GM13976 (cell line): ENCODE data around the gene PIAS1.
"Not testable (repeated sequence)": the region's sequence is repeated elsewhere in the genome, so short reads cannot be mapped to it uniquely, and the experiment has no call there.

Experiments
- DNase-seq: peaks from one replicate; pipeline ENCODE4 v3.0.0; 2012; ENCODE audit warnings: low spot score
- in situ Hi-C: fragments of 300-500 bp; cut with MboI; formaldehyde crosslinking; loops from one replicate; pipeline ENCODE4 v1.12.0; 2022; ENCODE audit warnings: low sequenced_read_pairs, mixed read lengths, inconsistent platforms; ENCODE audit not compliant: unreplicated experiment
- TF ChIP-seq, protein P1 (sequence below): IDR thresholded peaks from 2 replicates; pipeline ENCODE4 v1.5.1; 2012; ENCODE audit warnings: borderline replicate concordance, mild to moderate bottlenecking; ENCODE audit not compliant: insufficient read depth; ENCODE audit errors: extremely low read depth, missing control alignments, control extremely low read depth

PIAS1 gene

DNA sequence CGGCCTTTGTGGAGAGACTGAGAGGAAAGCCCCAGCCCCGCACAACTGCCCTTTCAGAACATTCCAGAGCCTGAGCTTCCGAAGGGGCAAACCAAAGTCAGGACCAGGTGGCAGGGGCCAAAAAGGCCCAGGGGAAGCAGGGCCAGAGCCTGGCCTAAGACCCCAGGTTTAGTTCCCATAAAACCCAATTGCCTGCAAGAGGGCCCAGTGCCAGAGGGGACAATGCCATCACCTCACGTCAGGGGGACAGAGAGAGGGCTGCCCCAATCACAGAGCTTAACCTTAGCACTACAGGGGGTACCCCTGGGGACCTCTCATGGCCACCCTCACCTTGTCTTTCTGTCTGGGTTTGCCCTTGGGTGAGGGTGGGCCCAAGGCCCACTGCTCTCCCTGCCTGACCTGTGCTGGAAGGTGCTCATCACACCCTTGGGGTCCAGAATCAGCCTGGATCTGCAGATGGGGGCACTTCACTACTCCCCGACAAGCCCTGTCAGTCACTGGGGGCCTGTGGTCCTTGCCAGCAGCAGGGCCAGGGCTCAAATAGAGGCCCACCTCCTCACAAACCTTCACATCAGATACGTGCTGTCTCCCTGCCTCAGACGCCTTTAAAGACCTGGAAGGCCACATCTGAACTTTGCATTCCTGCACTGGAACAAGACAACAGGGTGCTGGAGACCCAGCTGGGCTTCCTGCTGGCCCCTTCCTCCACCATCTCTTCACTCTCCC, 147.2 kb downstream of the PIAS1 start:
- no peak for DNase-seq
- TF ChIP-seq, protein P1, sequence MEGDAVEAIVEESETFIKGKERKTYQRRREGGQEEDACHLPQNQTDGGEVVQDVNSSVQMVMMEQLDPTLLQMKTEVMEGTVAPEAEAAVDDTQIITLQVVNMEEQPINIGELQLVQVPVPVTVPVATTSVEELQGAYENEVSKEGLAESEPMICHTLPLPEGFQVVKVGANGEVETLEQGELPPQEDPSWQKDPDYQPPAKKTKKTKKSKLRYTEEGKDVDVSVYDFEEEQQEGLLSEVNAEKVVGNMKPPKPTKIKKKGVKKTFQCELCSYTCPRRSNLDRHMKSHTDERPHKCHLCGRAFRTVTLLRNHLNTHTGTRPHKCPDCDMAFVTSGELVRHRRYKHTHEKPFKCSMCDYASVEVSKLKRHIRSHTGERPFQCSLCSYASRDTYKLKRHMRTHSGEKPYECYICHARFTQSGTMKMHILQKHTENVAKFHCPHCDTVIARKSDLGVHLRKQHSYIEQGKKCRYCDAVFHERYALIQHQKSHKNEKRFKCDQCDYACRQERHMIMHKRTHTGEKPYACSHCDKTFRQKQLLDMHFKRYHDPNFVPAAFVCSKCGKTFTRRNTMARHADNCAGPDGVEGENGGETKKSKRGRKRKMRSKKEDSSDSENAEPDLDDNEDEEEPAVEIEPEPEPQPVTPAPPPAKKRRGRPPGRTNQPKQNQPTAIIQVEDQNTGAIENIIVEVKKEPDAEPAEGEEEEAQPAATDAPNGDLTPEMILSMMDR = no peak
- in situ Hi-C loops = no loop called here

DNA sequence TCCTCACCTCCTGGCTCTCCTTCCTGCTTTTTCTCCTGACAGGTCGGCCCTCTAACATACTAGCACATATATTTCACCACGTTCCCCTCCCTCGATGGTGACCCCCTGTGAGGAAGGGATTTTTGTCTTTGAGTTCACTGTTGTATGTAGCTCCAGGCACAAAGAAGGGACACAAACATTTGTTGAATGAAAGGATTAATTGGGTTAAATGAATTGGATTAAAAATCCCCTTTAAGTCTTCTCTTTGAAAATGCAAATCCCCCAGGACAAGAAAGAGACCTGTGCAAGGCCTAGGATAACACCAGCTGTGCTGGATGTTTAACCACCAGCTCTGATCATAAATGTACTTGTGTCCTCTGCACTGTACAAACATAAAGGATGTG, 147.8 kb downstream of the PIAS1 start:
- no peak for DNase-seq

DNA sequence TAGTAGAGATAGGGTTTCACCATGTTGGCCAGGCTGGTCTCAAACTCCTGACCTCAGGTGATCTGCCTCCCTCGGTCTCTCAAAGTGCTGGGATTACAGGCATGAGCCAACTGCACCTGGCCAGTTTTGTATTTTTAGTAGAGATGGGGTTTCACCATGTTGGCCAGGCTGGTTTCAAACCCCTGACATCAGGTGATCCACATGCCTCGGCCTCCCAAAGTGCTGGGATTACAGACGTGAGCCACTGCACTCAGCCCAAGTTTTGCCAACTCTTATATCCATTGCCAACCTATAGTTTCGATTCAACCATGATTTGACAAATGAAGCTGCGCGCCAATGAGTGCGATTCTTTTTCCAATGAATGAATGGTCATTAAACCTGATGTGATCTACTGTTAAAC, 148.9 kb downstream of the PIAS1 start:
- in situ Hi-C loops = not testable (repeated sequence)

More for the DNA sequence above, 147.8 kb downstream of the PIAS1 start:
- TF ChIP-seq, protein P1 = no peak
- in situ Hi-C loops = no loop called here

DNA sequence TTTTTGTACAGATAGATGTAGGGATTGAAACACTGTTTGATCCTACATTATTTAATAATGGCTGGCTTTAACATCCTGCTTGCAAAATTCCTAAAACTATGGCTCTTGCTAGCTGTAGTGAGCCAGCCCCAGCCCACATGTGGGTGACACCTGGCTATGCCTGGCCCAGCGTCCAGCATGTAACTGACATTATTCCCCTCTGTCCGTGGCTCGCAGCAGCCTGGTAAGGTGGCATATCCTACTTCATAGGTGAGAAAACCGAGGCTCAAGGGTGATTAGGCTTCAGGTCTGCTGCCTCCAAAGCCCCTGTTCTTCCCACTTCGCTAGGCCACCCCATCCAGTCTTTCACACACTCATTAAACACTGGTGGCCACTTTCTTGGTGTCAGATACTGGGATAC, 149.4 kb downstream of the PIAS1 start:
- in situ Hi-C loops = no loop called here
- DNase-seq = no peak
- TF ChIP-seq, protein P1 = no peak

More for the DNA sequence above, 148.9 kb downstream of the PIAS1 start:
- not testable (repeated sequence) for DNase-seq

DNA sequence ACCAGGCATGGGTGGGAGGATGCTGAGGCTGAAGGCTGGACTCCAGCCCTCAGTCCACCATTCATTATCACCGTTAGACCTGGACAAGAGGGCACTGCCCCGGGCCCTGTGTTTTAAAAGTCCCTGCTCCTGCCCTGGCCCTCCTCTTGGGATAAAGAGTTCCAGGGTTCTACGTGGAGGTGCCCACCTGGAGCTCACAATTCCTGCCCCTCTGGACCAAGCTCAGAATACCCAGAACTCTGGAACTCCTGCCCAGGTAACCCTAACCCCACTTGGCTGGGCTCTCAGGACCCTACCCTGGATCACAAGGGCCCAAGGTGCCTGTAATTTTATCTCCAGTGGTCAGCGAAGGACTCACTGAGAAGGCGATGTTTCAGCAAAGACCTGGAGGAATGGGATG, 149.8 kb downstream of the PIAS1 start:
- in situ Hi-C loops = no loop called here
- TF ChIP-seq, protein P1 = no peak
- no peak for DNase-seq

DNA sequence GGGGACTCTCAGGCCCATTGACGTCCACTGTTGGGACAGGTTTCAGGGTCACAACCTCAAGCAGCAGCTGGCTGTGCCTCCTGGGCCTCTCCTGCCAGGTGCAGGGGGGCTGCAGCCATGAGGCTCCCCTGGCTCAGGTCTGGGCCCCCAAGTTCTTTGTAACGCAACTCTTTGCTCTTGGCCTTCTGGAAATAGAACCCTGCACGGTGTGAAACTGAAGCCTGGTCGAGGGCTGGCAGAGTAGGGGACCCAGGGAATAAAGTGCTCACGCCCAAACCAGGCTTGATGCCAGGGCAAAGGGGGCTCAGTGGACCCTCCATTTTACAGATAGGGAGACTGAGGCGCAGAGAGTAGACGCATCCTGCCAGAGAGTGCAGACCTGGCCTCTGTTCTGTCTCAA, 150.2 kb downstream of the PIAS1 start:
- TF ChIP-seq, protein P1 = no peak
- in situ Hi-C loops = no loop called here
- DNase-seq = no peak

DNA sequence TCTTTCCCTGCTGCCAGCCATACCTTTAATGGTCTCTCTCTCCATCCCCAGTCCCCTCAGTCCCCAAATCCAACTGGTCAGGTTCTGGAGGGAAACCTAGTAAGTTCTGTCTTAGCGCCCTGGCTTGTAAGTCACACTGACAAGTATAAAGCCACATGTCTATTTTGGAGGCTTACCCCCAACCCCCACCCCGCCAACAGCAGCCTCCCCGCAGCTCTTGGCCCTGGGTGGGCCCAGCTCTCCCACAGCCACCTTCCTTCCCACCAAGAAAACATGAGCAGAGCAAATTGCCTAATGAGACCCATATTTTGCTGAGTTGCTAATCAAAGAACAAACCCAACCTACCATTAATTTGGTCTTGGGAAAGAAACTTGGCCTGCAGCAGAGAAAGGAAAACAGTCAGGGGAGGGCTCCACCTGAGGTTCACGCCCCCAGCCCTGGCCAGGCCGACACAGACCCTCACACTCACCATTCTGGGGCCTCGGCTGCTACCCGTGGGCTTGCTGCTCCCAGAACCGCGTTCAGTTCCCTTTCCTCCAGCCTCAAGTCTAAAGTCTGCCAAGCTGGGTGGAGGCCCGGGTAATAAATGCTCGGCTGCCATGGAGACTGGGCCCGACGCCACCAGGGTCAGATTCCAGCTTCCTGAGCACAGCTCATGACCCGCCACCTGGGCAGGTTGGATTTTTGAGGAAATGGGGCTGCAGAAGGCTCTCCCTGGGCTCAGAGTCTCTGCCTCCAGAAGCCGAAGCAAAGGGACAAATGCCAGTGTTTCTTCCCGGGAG, 150.9 kb downstream of the PIAS1 start, which contains the start of gene CALML4:
Gene CALML4, minus strand, starts transcription at position 557 of the 782 bp plus-strand sequence. Its CDS starts 85 bp downstream, at position 472.
- in situ Hi-C loops = no loop called here
- no peak for DNase-seq
- TF ChIP-seq, protein P1 = no peak
